ENCODE results near the gene MEX3D. TPM values are rescaled to one million over a fixed set of nuclear protein-coding genes. Genes with fewer than 3 reads are reported as not detected.

MEX3D gene
- total and polyA plus RNA-seq, 2 of the 4 experiments (the other 2 are of a cell fraction) = 9.1 to 9.6 TPM

DNA sequence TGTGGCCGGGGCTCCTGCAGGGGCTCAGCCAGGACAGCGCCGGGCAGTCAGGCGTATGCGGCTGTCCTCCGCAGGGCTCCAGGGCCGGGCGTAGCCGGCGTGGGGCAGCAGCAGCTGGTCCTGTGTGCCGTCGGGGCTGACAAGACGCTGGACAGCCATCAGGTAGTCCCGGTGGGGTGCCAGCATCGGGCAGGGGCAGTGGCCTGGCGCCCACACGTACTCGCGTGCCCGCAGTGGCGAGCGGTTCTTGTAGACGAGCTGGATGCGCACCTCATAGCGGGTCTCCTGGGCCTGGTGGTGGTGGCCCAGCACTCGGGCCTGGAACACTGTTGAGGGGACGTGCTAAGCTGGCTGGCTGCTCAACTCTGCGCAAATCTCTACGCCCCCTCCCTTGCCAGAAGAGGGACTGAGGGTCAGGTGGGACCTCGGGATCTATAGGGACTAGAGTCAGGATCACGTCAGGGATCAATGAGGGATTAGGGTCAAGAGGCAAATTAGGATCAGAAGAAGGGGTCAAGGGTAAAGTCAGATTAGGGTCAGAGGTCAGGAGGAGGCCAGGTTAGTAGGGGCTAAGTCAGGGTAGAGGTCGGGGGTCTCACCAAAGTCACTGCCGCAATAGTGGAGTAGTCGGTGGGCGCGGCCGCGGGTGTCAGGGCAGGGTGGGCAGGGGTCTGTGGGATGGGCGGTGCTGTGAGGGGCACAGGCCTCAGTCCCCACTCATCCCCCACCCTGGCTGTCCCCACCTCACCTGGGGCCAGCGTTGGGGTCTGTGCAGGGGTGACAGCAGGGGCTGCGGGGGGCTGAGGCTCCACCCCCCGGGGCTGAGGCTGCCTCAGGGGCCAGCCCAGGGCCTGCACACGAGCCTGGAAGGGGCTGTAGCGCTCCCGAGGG lies 61.9 kb downstream of the MEX3D start (continued):
- TF ChIP-seq RCOR1 (IDR thresholded peaks at IDR 0.05; ENCODE audit: insufficient replicate concordance, low read length) = no peak

DNA sequence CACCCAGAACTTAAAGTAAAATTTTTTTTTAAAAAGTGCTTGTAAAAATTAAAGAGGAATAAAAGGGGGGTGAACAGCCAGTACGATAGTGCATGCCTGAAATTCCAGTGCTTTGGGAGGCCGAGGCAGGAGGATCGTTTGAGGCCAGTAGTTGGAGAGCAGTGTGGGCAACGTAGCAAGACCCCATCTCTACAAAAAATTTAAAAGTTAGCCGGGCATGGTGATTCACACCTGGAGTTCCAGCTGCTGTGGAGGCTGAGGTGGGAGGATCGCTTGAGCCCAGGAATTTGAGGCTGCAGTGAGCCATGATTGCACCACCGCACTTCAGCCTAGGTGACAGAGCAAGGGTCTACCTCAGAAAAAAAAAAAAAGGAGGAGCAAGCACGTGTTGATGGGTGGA lies 63.1 kb downstream of the MEX3D start:
- Histone ChIP-seq H3K27me3 (ENCODE audit: control insufficient read depth, insufficient read depth, low read length) (peaks cover 7% of the 10 kb centered on the region; the same call in 1 of the 2 replicates), H3K14ac (replicated peaks; ENCODE audit: low read depth, low read length) (no peak overlapping the region), H3K79me1 (ENCODE audit: low read depth in 1 of 2, low read length in 2 of 2) (no peaks in the 10 kb centered on the region), H4K91ac (ENCODE audit: insufficient read depth, low read depth, low read length) (no peak overlapping the region), H3K4me1 (ENCODE audit: control insufficient read depth, insufficient read depth, low read length) (peaks cover 5% of the 10 kb centered on the region), H3K9me1 (ENCODE audit: insufficient read depth, low read length) (no peaks in the 10 kb centered on the region; the same call in 1 of the 2 replicates), H3K9ac (ENCODE audit: low read depth, low read length) (no peak overlapping the region), H2AK9ac (replicated peaks; ENCODE audit: low read depth, low read length, poor library complexity) (no peak overlapping the region), H3K36me3 (ENCODE audit: control insufficient read depth, insufficient read depth, low read length) (peaks cover 12% of the 10 kb centered on the region), H3K4me2 (ENCODE audit: low read depth, low read length) (no peak overlapping the region), H2AFZ (replicated peaks; ENCODE audit: low read length, poor library complexity) (no peak overlapping the region), H3K4ac (ENCODE audit: low read depth, low read length) (no peak overlapping the region), H3K18ac (ENCODE audit: low read depth, low read length) (no peak overlapping the region), H4K20me1 (ENCODE audit: insufficient read depth, low read length) (no peaks in the 10 kb centered on the region; the same call in 1 of the 2 replicates), H4K8ac (ENCODE audit: low read depth in 2 of 2, low read length in 2 of 2) (no peak overlapping the region), H2AK5ac (ENCODE audit: low read depth, low read length) (no peak overlapping the region), H3K27ac (ENCODE audit: insufficient read depth, low read length) (no peak overlapping the region), H2BK5ac (ENCODE audit: low read depth, low read length, poor library complexity, severe bottlenecking) (no peak overlapping the region), H3K9me3 (ENCODE audit: control insufficient read depth, insufficient read depth, low read length) (no peaks in the 10 kb centered on the region), H2BK120ac (ENCODE audit: low read depth, low read length) (no peak overlapping the region), H3K4me3 (ENCODE audit: insufficient read depth, low read depth, low read length) (no peak overlapping the region), H4K5ac (ENCODE audit: low read depth, low read length) (no peak overlapping the region), H3K23ac (ENCODE audit: low read depth, low read length) (no peak overlapping the region), H2BK15ac (ENCODE audit: low read depth, low read length) (no peak overlapping the region), H3K56ac (ENCODE audit: extremely low read depth, insufficient read depth, low read length) (no peak overlapping the region), H2BK20ac (ENCODE audit: low read depth, low read length) (no peak overlapping the region)
- BruUV-seq (replicated peaks) = no TSS peak
- POLR2A ChIA-PET (ENCODE audit: unreplicated experiment) = no interaction called here
- DNase-seq (no peak), ATAC-seq (ENCODE audit: low read depth) (no peak)
- CTCF ChIA-PET = no interaction called here
- in situ Hi-C loops (cut with MboI; ENCODE audit: low sequenced_read_pairs) (no loop called here), dilution Hi-C loops (cut with HindIII; ENCODE audit: low sequenced_read_pairs, unreplicated experiment) (no loop called here), intact Hi-C loops (cut with micrococcal nuclease) (no loop called here)
- 70% methylated on average over 2 of the region's 8 CpGs; no CpG with 5 or more reads in 1 of the 2 experiments for WGBS, 2 experiments (ENCODE audit: extremely low coverage in 2 of 2, insufficient read length in 1 of 2)
- no peak for TF ChIP-seq SMC3 (IDR thresholded peaks at IDR 0.05; ENCODE audit: low read depth, low read length)
- TF ChIP-seq, protein P1, sequence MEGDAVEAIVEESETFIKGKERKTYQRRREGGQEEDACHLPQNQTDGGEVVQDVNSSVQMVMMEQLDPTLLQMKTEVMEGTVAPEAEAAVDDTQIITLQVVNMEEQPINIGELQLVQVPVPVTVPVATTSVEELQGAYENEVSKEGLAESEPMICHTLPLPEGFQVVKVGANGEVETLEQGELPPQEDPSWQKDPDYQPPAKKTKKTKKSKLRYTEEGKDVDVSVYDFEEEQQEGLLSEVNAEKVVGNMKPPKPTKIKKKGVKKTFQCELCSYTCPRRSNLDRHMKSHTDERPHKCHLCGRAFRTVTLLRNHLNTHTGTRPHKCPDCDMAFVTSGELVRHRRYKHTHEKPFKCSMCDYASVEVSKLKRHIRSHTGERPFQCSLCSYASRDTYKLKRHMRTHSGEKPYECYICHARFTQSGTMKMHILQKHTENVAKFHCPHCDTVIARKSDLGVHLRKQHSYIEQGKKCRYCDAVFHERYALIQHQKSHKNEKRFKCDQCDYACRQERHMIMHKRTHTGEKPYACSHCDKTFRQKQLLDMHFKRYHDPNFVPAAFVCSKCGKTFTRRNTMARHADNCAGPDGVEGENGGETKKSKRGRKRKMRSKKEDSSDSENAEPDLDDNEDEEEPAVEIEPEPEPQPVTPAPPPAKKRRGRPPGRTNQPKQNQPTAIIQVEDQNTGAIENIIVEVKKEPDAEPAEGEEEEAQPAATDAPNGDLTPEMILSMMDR (conservative IDR thresholded peaks at IDR 0.05; ENCODE audit: low read depth, low read length) = no peak
- TF ChIP-seq CHD1 (IDR thresholded peaks at IDR 0.05; ENCODE audit: low read depth, low read length) = no peak
- no peak for TF ChIP-seq BHLHE40 (IDR thresholded peaks at IDR 0.05; ENCODE audit: low read depth, low read length)
- no peak for TF ChIP-seq MAFK (IDR thresholded peaks at IDR 0.05; ENCODE audit: low read depth, low read length)
- no peak for TF ChIP-seq RAD21 (IDR thresholded peaks at IDR 0.05; ENCODE audit: low read length)
- TF ChIP-seq FOS (IDR thresholded peaks at IDR 0.05; ENCODE audit: low read depth, low read length) = no peak
- no peak for TF ChIP-seq RCOR1 (IDR thresholded peaks at IDR 0.05; ENCODE audit: insufficient replicate concordance, low read length)
- TF ChIP-seq, protein P2, sequence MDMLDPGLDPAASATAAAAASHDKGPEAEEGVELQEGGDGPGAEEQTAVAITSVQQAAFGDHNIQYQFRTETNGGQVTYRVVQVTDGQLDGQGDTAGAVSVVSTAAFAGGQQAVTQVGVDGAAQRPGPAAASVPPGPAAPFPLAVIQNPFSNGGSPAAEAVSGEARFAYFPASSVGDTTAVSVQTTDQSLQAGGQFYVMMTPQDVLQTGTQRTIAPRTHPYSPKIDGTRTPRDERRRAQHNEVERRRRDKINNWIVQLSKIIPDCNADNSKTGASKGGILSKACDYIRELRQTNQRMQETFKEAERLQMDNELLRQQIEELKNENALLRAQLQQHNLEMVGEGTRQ (IDR thresholded peaks at IDR 0.05; ENCODE audit: low read depth, low read length) = no peak
- TF ChIP-seq, protein P3, sequence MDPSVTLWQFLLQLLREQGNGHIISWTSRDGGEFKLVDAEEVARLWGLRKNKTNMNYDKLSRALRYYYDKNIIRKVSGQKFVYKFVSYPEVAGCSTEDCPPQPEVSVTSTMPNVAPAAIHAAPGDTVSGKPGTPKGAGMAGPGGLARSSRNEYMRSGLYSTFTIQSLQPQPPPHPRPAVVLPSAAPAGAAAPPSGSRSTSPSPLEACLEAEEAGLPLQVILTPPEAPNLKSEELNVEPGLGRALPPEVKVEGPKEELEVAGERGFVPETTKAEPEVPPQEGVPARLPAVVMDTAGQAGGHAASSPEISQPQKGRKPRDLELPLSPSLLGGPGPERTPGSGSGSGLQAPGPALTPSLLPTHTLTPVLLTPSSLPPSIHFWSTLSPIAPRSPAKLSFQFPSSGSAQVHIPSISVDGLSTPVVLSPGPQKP (IDR thresholded peaks at IDR 0.05; ENCODE audit: borderline replicate concordance, low read depth, low read length) = no peak
- TF ChIP-seq CEBPB (IDR thresholded peaks at IDR 0.05; ENCODE audit: low read depth, low read length) = no peak
- TF ChIP-seq MXI1 (IDR thresholded peaks at IDR 0.05; ENCODE audit: borderline replicate concordance, low read depth, low read length) = no peak

All from IMR-90 (cell line).